Activated B cell treated with CpG ODN at 0.5 μM for 24 hours (primary cell): ENCODE data around the gene MRPL39. TPM values are rescaled to one million over a fixed set of nuclear protein-coding genes. Genes with fewer than 3 reads are reported as not detected.

Experiments used
- ATAC-seq: fragments of 200-7000 bp; cut with Tn5 transposase; one replicate; pipeline ENCODE4 v1.10.0; 2021; ENCODE audit warnings: low read depth, mild to moderate bottlenecking, moderate library complexity
- CTCF ChIA-PET: fragments of 350-600 bp; sonication (Branson Sonifier 250); formaldehyde crosslinking; loops from one replicate; lab custom pipeline; 2021; ENCODE audit warnings: antibody characterized with exemption; lab: Charles Lee
- POLR2A ChIA-PET: fragments of 350-600 bp; sonication (Branson Sonifier 250); formaldehyde crosslinking; loops from one replicate; lab custom pipeline; 2021; ENCODE audit warnings: antibody characterized with exemption; lab: Charles Lee
- DNase-seq: peaks from one replicate; pipeline ENCODE4 v3.0.0; 2022
- H3K27ac Mint-ChIP-seq: one replicate; pipeline ENCODE4 v1.8.0; 2020; ENCODE audit warnings: mixed read lengths
- H3K27me3 Mint-ChIP-seq: one replicate; pipeline ENCODE4 v1.8.0; 2021; ENCODE audit warnings: mixed read lengths
- H3K36me3 Mint-ChIP-seq: one replicate; pipeline ENCODE4 v1.8.0; 2021; ENCODE audit warnings: low read depth, mixed read lengths
- H3K4me1 Mint-ChIP-seq: one replicate; pipeline ENCODE4 v1.8.0; 2021; ENCODE audit warnings: mixed read lengths
- H3K4me3 Mint-ChIP-seq: one replicate; pipeline ENCODE4 v1.8.0; 2020; ENCODE audit warnings: mild to moderate bottlenecking, mixed read lengths
- H3K9me3 Mint-ChIP-seq: one replicate; pipeline ENCODE4 v1.8.0; 2020; ENCODE audit warnings: mixed read lengths
- intact Hi-C: fragments of 100-400 bp; cut with micrococcal nuclease; formaldehyde crosslinking; loops from one replicate; pipeline ENCODE4 v1.15.1; 2024
- total RNA-seq: library from RNA; stranded (reverse); gene quantifications from 2 replicates; pipeline ENCODE4 v1.2.3, GENCODE V29; 2022
- TF ChIP-seq, protein P1 (sequence below): fragments of 200-600 bp; IDR thresholded peaks from one replicate; pipeline ENCODE4 v1.8.0; 2022; ENCODE audit warnings: antibody characterized with exemption, mild to moderate bottlenecking

MRPL39 gene
- total RNA-seq: 43.6 and 46.3 TPM in 2 replicates

DNA sequence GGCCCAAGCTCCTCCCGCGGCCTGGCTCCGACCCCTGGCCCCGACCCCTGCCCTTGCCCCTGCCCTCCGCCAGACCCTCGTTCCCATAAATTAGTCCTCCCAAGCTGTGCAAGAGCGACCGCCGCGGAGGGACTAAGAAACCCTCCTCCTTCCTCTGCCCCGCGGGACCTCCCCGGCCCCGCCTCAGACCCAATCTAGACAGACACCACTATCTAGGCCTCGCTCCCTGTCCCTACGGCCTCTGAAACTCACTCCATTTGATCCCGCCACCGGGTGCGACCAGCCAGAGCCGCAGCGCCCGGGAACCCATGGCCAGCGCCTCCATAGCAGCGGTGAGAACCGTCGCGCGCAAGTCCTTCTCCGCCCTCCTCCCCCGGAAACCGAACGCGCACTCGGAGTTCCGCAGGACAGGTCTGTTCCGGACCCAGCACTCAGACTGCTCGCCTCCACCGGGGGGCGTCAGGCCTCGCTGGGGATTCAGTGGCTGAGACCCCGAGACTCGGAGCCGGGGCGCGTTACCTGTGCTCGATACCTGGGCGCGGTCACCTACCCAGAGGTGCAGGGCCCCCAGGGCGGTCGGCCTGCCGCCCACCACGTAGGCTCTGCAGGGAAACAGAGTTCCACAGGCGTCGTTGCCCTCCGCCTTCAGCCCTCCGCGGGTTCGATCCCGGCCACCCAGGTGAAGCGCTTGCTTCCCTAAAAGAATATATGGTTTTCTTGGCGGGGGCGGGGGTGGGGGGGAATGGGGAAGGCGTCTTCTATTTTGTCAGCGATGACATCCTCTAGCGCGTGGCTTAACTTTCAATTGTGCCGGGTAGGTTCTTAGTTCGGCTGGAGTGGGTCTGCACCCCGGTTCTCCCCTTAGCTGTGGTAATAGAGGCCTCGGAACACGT lies at the start of gene MRPL39:
Gene MRPL39, minus strand, starts transcription at position 331 of the 893 bp plus-strand sequence. Its CDS starts 6 bp downstream, at position 325.
- peaks cover 35% of the 10 kb centered on the region for H3K4me1 Mint-ChIP-seq
- no peaks in the 10 kb centered on the region for H3K9me3 Mint-ChIP-seq
- H3K27me3 Mint-ChIP-seq: no peaks in the 10 kb centered on the region
- peak within 1 kb of the TSS; percentile 99 for H3K27ac Mint-ChIP-seq
- peak within 1 kb of the TSS; percentile 100 for H3K4me3 Mint-ChIP-seq
- DNase-seq (peak; percentile 85), ATAC-seq (peak; percentile 89)
- TF ChIP-seq, protein P1, sequence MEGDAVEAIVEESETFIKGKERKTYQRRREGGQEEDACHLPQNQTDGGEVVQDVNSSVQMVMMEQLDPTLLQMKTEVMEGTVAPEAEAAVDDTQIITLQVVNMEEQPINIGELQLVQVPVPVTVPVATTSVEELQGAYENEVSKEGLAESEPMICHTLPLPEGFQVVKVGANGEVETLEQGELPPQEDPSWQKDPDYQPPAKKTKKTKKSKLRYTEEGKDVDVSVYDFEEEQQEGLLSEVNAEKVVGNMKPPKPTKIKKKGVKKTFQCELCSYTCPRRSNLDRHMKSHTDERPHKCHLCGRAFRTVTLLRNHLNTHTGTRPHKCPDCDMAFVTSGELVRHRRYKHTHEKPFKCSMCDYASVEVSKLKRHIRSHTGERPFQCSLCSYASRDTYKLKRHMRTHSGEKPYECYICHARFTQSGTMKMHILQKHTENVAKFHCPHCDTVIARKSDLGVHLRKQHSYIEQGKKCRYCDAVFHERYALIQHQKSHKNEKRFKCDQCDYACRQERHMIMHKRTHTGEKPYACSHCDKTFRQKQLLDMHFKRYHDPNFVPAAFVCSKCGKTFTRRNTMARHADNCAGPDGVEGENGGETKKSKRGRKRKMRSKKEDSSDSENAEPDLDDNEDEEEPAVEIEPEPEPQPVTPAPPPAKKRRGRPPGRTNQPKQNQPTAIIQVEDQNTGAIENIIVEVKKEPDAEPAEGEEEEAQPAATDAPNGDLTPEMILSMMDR: no peak
- peaks cover 36% of the 10 kb centered on the region for H3K36me3 Mint-ChIP-seq
- intact Hi-C loops: loop anchor here (1.0 to 5.0 kb wide), 11 partner anchors 17 to 563 kb away; partner anchors contain the start of genes APP, ATP5PF, GABPA and JAM2
- ChIA-PET CTCF (interaction anchor here (0.7 to 3.9 kb wide), 20 partner anchors 10 to 288 kb away, joined by 3 to 30 read pairs (median 5); partner anchors contain the start of genes ATP5PF, GABPA and JAM2), POLR2A (interaction anchor here (0.6 to 2.9 kb wide), 8 partner anchors 35 to 255 kb away, joined by 3 to 25 read pairs (median 5); partner anchors contain the start of genes ATP5PF and GABPA)

DNA sequence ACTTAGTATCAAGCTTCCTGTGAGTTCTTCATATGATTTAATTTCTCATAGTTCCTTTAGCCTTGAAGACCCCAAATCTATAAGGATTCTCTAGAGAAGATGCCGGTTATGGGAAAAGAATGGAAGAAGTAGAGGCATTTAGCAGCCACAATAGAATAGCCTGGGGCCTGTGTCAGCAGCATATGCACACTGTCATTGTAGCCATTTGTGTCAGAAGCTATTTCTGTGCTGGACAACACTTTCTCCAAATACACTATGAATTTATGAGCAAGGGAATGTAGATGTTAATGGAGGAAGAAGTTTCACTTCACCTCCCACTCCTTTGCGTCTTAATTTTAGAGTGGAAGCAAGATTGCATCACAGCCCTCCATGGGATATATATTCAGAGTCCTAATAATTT lies 49.1 kb upstream of the MRPL39 start:
- CTCF ChIA-PET: interaction anchor here (1.0 kb wide), 1 partner anchor 46 kb away, joined by 4 read pairs; no protein-coding TSS in a partner anchor

DNA sequence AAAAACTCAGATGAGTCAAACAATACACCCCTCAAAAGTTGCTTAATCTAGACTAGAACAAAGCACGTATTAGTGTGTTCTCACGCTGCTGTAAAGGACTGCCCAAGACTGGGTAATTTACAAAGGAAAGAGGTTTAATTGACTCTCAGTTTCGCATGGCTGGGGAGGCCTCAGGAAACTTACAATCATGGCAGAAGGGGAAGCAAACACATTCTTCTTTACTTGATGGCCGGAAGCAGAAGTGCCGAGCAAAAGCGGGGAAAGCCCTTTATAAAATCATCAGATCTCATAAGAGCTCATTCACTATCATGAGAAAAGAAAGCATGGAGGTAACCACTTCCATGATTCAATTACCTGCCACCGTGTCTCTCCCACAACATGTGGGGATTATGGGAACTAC lies 41.9 kb upstream of the MRPL39 start:
- DNase-seq (no peak), ATAC-seq (no peak)
- Mint-ChIP-seq H3K27ac (peak overlapping the region; percentile 21), H3K9me3 (no peaks in the 10 kb centered on the region), H3K36me3 (no peaks in the 10 kb centered on the region), H3K4me1 (peaks cover 19% of the 10 kb centered on the region), H3K4me3 (no peak overlapping the region), H3K27me3 (no peaks in the 10 kb centered on the region)
- POLR2A ChIA-PET: no interaction called here
- CTCF ChIA-PET: no interaction called here
- intact Hi-C loops: no loop called here
- TF ChIP-seq, protein P1: no peak

More for the DNA sequence above, 49.1 kb upstream of the MRPL39 start:
- peaks cover 3% of the 10 kb centered on the region for H3K9me3 Mint-ChIP-seq
- intact Hi-C loops: no loop called here
- no peak overlapping the region for H3K4me3 Mint-ChIP-seq
- H3K4me1 Mint-ChIP-seq: no peaks in the 10 kb centered on the region
- no peaks in the 10 kb centered on the region for H3K27me3 Mint-ChIP-seq
- no peaks in the 10 kb centered on the region for H3K36me3 Mint-ChIP-seq
- ATAC-seq (no peak), DNase-seq (no peak)
- POLR2A ChIA-PET: no interaction called here
- TF ChIP-seq, protein P1: no peak
- no peak overlapping the region for H3K27ac Mint-ChIP-seq

DNA sequence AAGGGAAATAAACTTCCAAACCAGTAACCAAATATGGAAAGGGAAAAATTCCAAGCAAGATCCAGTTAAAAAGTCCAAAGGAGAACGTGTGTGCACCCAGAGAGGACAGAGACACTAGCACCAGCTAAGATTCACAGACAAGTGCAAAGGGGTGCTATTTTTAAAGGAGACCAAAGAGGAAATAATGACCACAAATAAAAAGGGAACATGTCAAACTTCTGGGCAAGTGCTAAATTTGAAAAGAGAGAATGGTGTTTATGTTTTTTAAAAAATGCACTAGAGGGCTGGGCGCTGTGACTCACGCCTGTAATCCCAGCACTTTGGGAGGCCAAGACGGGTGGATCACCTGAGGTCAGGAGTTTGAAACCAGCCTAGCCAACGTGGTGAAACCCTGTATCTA lies 40.4 kb upstream of the MRPL39 start:
- no peaks in the 10 kb centered on the region for H3K27me3 Mint-ChIP-seq
- ChIA-PET CTCF (no interaction called here), POLR2A (no interaction called here)
- no peak for ATAC-seq
- no peaks in the 10 kb centered on the region for H3K36me3 Mint-ChIP-seq
- H3K27ac Mint-ChIP-seq: peak overlapping the region; percentile 38
- H3K4me3 Mint-ChIP-seq: peak overlapping the region; percentile 13
- H3K4me1 Mint-ChIP-seq: peaks cover 19% of the 10 kb centered on the region
- intact Hi-C loops: no loop called here
- no peak for DNase-seq
- TF ChIP-seq, protein P1: no peak
- no peaks in the 10 kb centered on the region for H3K9me3 Mint-ChIP-seq

DNA sequence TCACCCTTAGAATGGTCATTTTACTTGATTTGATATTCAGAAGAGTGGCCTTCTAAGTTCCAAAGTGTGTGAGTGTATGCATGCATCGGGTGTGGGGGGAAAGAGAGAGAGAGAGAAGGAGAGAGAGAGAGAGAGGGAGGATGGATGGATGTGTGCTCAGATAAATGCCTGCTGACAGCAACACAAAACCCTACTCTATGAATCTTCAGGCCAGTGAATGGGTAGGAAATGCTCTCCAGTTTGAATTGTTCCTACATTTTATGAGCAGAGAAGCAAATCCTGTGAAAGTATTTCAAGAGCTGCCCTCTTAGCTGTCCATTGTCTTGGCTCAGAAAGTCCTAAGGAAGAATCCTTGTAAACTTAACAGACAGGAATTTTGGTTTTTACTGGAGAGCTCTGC lies 39.2 kb upstream of the MRPL39 start:
- TF ChIP-seq, protein P1: no peak
- ChIA-PET POLR2A (no interaction called here), CTCF (no interaction called here)
- Mint-ChIP-seq H3K36me3 (no peaks in the 10 kb centered on the region), H3K4me3 (no peak overlapping the region), H3K9me3 (no peaks in the 10 kb centered on the region), H3K4me1 (peaks cover 19% of the 10 kb centered on the region), H3K27ac (no peak overlapping the region), H3K27me3 (no peaks in the 10 kb centered on the region)
- intact Hi-C loops: no loop called here
- DNase-seq: no peak
- no peak for ATAC-seq
